ENCODE data around the gene TMEM176B. TPM values are rescaled to one million over a fixed set of nuclear protein-coding genes. Genes with fewer than 3 reads are reported as not detected.

TMEM176B gene
- total RNA-seq, 1 experiment from 2014 or later, result 2.2 TPM

DNA sequence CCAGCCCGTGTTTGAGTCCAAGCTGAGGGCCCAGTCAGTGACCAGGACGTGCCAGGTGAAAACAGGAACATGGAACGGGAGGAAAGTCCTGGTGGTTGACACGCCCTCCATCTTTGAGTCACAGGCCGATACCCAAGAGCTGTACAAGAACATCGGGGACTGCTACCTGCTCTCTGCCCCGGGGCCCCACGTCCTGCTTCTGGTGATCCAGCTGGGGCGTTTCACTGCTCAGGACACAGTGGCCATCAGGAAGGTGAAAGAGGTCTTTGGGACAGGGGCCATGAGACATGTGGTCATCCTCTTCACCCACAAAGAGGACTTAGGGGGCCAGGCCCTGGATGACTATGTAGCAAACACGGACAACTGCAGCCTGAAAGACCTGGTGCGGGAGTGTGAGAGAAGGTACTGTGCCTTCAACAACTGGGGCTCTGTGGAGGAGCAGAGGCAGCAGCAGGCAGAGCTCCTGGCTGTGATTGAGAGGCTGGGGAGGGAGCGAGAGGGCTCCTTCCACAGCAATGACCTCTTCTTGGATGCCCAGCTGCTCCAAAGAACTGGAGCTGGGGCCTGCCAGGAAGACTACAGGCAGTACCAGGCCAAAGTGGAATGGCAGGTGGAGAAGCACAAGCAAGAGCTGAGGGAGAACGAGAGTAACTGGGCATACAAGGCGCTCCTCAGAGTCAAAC, 57.7 kb downstream of the TMEM176B start:
- Histone ChIP-seq H3K36me3 (ENCODE audit: insufficient read depth, low read length, poor library complexity, severe bottlenecking) (no peaks in the 10 kb centered on the region), H3K9me3 (ENCODE audit: low read depth, low read length, poor library complexity, severe bottlenecking) (no peaks in the 10 kb centered on the region), H3K4me3 (ENCODE audit: low read depth, low read length, poor library complexity, severe bottlenecking) (no peak overlapping the region), H3K27ac (ENCODE audit: low read depth, low read length, poor library complexity, severe bottlenecking) (no peak overlapping the region), H3K4me1 (ENCODE audit: insufficient read depth, low read length, poor library complexity, severe bottlenecking) (no peaks in the 10 kb centered on the region), H3K27me3 (replicated peaks; ENCODE audit: insufficient read depth, low read depth, low read length, poor library complexity) (no peaks in the 10 kb centered on the region)
- no peak for DNase-seq (ENCODE audit: low spot score)
- CTCF ChIA-PET, result no interaction called here
- BruUV-seq (replicated peaks), result no TSS peak
- intact Hi-C loops (cut with micrococcal nuclease; ENCODE audit: unreplicated experiment), result no loop called here
- POLR2A ChIA-PET (ENCODE audit: low non-redundant PET), result no interaction called here
- TF ChIP-seq, protein P1, sequence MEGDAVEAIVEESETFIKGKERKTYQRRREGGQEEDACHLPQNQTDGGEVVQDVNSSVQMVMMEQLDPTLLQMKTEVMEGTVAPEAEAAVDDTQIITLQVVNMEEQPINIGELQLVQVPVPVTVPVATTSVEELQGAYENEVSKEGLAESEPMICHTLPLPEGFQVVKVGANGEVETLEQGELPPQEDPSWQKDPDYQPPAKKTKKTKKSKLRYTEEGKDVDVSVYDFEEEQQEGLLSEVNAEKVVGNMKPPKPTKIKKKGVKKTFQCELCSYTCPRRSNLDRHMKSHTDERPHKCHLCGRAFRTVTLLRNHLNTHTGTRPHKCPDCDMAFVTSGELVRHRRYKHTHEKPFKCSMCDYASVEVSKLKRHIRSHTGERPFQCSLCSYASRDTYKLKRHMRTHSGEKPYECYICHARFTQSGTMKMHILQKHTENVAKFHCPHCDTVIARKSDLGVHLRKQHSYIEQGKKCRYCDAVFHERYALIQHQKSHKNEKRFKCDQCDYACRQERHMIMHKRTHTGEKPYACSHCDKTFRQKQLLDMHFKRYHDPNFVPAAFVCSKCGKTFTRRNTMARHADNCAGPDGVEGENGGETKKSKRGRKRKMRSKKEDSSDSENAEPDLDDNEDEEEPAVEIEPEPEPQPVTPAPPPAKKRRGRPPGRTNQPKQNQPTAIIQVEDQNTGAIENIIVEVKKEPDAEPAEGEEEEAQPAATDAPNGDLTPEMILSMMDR (conservative IDR thresholded peaks at IDR 0.05; ENCODE audit: low read depth, low read length), result no peak
- no peak for TF ChIP-seq EZH2 (IDR thresholded peaks at IDR 0.05; ENCODE audit: borderline replicate concordance, low read depth, low read length, poor library complexity, severe bottlenecking)

Other genes with a start within 250 kb of the TMEM176B start
- gene GIMAP4, start 233.0 kb downstream of the TMEM176B start, total RNA-seq (2021), result not detected in 2 replicates
- not detected in 2 replicates for gene GIMAP6, start 168.0 kb downstream of the TMEM176B start, total RNA-seq (2021)
- gene GIMAP2, start 114.7 kb downstream of the TMEM176B start, total RNA-seq (2021), result 4.3 TPM in 2 replicates
- not detected in 2 replicates for gene GIMAP1, start 83.8 kb downstream of the TMEM176B start, total RNA-seq (2021)
- 0.58 TPM in 1 of 2 replicates, not detected in the other for gene GIMAP5, start 62.9 kb downstream of the TMEM176B start, total RNA-seq (2021)
- gene TMEM176A, start 405 bp upstream of the TMEM176B start, total RNA-seq (2021), result 2.3 and 2.9 TPM in 2 replicates
- gene AOC1, start 52.2 kb upstream of the TMEM176B start, total RNA-seq (2021), result not detected in 2 replicates
- gene KCNH2, start 178.0 kb upstream of the TMEM176B start, total RNA-seq (2021), result 1.5 and 4.0 TPM in 2 replicates
- 0.75 and 1.4 TPM in 2 replicates for gene NOS3, start 190.7 kb upstream of the TMEM176B start, total RNA-seq (2021)
- gene ATG9B, start 224.1 kb upstream of the TMEM176B start, total RNA-seq (2021), result 0.96 and 1.9 TPM in 2 replicates
- gene ABCB8, start 228.1 kb upstream of the TMEM176B start, total RNA-seq (2021), result 50.9 and 57.6 TPM in 2 replicates
- gene ASIC3, start 248.2 kb upstream of the TMEM176B start, total RNA-seq (2021), result 4.5 and 6.7 TPM in 2 replicates

All from A673 (cell line).